Ramos (cell line): ENCODE measurements around the gene SIRT5.

Experiments used
- in situ Hi-C: fragments of 300-500 bp; cut with MboI; formaldehyde crosslinking; loops from one replicate; pipeline ENCODE4 v1.14.3; 2022; ENCODE audit warnings: low sequenced_read_pairs; ENCODE audit not compliant: unreplicated experiment

SIRT5 gene

GRCh38 chr6:13579911-13580310 is 5.5 kb downstream of the SIRT5 start:
- in situ Hi-C loops: no loop called here

GRCh38 chr6:13581700-13582229 is 7.4 kb downstream of the SIRT5 start:
- in situ Hi-C loops: no loop called here

- in situ Hi-C loops: no loop called here
These were observed 12.5 kb downstream of the SIRT5 start for GRCh38 chr6:13586603-13587542.

GRCh38 chr6:13589801-13590200 is 15.4 kb downstream of the SIRT5 start:
- in situ Hi-C loops: no loop called here

- in situ Hi-C loops: no loop called here
These were observed 16.3 kb downstream of the SIRT5 start for GRCh38 chr6:13590574-13591153.

- in situ Hi-C loops: no loop called here
These were observed 17.0 kb downstream of the SIRT5 start for GRCh38 chr6:13591205-13591921.

- in situ Hi-C loops: no loop called here
These were observed 18.7 kb downstream of the SIRT5 start for GRCh38 chr6:13593103-13593502.

- in situ Hi-C loops: no loop called here
These were observed 19.3 kb downstream of the SIRT5 start for GRCh38 chr6:13593720-13594119.

GRCh38 chr6:13597073-13597472 is 22.7 kb downstream of the SIRT5 start:
- in situ Hi-C loops: no loop called here

- in situ Hi-C loops: no loop called here
These were observed 25.6 kb downstream of the SIRT5 start for GRCh38 chr6:13600036-13600435.

GRCh38 chr6:13604135-13604534 is 29.7 kb downstream of the SIRT5 start:
- in situ Hi-C loops: no loop called here

GRCh38 chr6:13604546-13605416 is 30.4 kb downstream of the SIRT5 start:
- in situ Hi-C loops: no loop called here

GRCh38 chr6:13605634-13606033 is 31.2 kb downstream of the SIRT5 start:
- in situ Hi-C loops: no loop called here

GRCh38 chr6:13611715-13612114 is 37.3 kb downstream of the SIRT5 start:
- in situ Hi-C loops: no loop called here

GRCh38 chr6:13613029-13613594 is 38.7 kb downstream of the SIRT5 start:
- in situ Hi-C loops: no loop called here

- in situ Hi-C loops: no loop called here
These were observed 39.9 kb downstream of the SIRT5 start for GRCh38 chr6:13614126-13614925.

GRCh38 chr6:13614926-13615791 is 40.8 kb downstream of the SIRT5 start, which contains the start of gene NOL7:
Gene NOL7, plus strand, starts transcription at chr6:13615335. Its CDS starts 24 bp downstream, at chr6:13615359.
- in situ Hi-C loops: no loop called here

GRCh38 chr6:13615792-13616120 is 41.4 kb downstream of the SIRT5 start:
- in situ Hi-C loops: no loop called here
